Mesenchymal stem cell (in vitro differentiated cells and primary cell): ENCODE results near the gene HRNR.

Experiments
- DNase-seq: peaks from one replicate; pipeline ENCODE4 v3.0.0-alpha.2; 2013
- H2AFZ ChIP-seq: one replicate; pipeline ENCODE4 v1.6.1; 2013; ENCODE audit warnings: low read depth, mild to moderate bottlenecking, control low read depth, inconsistent platforms, low read length, moderate library complexity
- H2AK5ac ChIP-seq: 2 replicates; pipeline ENCODE4 v1.6.1; 2013; ENCODE audit warnings: low read length, moderate library complexity, mild to moderate bottlenecking, inconsistent platforms; ENCODE audit not compliant: severe bottlenecking
- H2BK120ac ChIP-seq: one replicate; pipeline ENCODE4 v1.6.1; 2013; ENCODE audit warnings: low read depth, mild to moderate bottlenecking, inconsistent platforms, low read length, moderate library complexity
- H2BK12ac ChIP-seq, 2 experiments: one replicate each; pipeline ENCODE4 v1.6.1; 2013; ENCODE audit warnings: inconsistent platforms in 2 of 2, low read length in 2 of 2, mild to moderate bottlenecking in 2 of 2, moderate library complexity in 2 of 2, control low read depth in 1 of 2
- H2BK15ac ChIP-seq: one replicate; pipeline ENCODE4 v1.6.1; 2013; ENCODE audit warnings: mild to moderate bottlenecking, low read depth, inconsistent platforms; ENCODE audit not compliant: poor library complexity, severe bottlenecking
- H2BK5ac ChIP-seq: 2 replicates; pipeline ENCODE4 v1.6.1; 2013; ENCODE audit warnings: low read depth, mild to moderate bottlenecking, low read length, control low read depth, inconsistent platforms; ENCODE audit not compliant: poor library complexity, severe bottlenecking
- H3K14ac ChIP-seq, 2 experiments: one replicate each; pipeline ENCODE4 v1.6.1; 2013; ENCODE audit warnings: inconsistent platforms in 2 of 2, low read length in 2 of 2, control low read depth in 1 of 2, mild to moderate bottlenecking in 1 of 2, moderate library complexity in 1 of 2
- H3K18ac ChIP-seq, 2 experiments: one replicate each; pipeline ENCODE4 v1.6.1; 2013; ENCODE audit warnings: inconsistent platforms in 2 of 2, low read length in 2 of 2, control low read depth in 1 of 2, low read depth in 1 of 2, mild to moderate bottlenecking in 1 of 2
- H3K23ac ChIP-seq, 2 experiments: one replicate each; pipeline ENCODE4 v1.6.1; 2013; ENCODE audit warnings: inconsistent platforms in 2 of 2, low read length in 2 of 2, mild to moderate bottlenecking in 2 of 2, moderate library complexity in 2 of 2, control low read depth in 1 of 2
- H3K27ac ChIP-seq: 2 replicates; pipeline ENCODE4 v1.5.1; 2013; ENCODE audit warnings: mild to moderate bottlenecking, moderate library complexity, low read length, control low read depth, inconsistent platforms; ENCODE audit not compliant: poor library complexity, severe bottlenecking
- H3K27me3 ChIP-seq, 2 experiments: 2 replicates each; pipeline versions ENCODE4 v1.6.1 to v1.7.0; 2013; ENCODE audit warnings: low read length in 2 of 2, mild to moderate bottlenecking in 2 of 2, moderate library complexity in 2 of 2, control low read depth in 1 of 2, inconsistent platforms in 1 of 2; ENCODE audit not compliant: control insufficient read depth in 1 of 2, insufficient read depth in 1 of 2
- H3K36me3 ChIP-seq, 2 experiments: 2 replicates each; pipeline versions ENCODE4 v1.6.1 to v1.7.0; 2013; ENCODE audit warnings: low read length in 2 of 2, control low read depth in 1 of 2, inconsistent platforms in 1 of 2, low read depth in 1 of 2, mild to moderate bottlenecking in 1 of 2; ENCODE audit not compliant: insufficient read depth in 2 of 2, control insufficient read depth in 1 of 2
- H3K4ac ChIP-seq, 2 experiments: one replicate each; pipeline ENCODE4 v1.6.1; 2013; ENCODE audit warnings: inconsistent platforms in 2 of 2, low read length in 2 of 2, mild to moderate bottlenecking in 2 of 2, moderate library complexity in 2 of 2, control low read depth in 1 of 2, low read depth in 1 of 2
- H3K4me1 ChIP-seq: 2 replicates; pipeline ENCODE4 v1.6.1; 2013; ENCODE audit warnings: low read depth, low read length, control low read depth; ENCODE audit not compliant: control insufficient read depth, insufficient read depth
- H3K4me2 ChIP-seq: 2 replicates; pipeline ENCODE4 v1.6.1; 2013; ENCODE audit warnings: low read length, mild to moderate bottlenecking, inconsistent platforms; ENCODE audit not compliant: poor library complexity, severe bottlenecking
- H3K4me3 ChIP-seq, 2 experiments: 2 replicates each; pipeline versions ENCODE4 v1.5.1 to v1.7.0; 2013; ENCODE audit warnings: low read length in 2 of 2, mild to moderate bottlenecking in 2 of 2, control low read depth in 1 of 2, low read depth in 1 of 2; ENCODE audit not compliant: insufficient read depth in 1 of 2
- H3K79me1 ChIP-seq: replicated peaks from 2 replicates; pipeline ENCODE4 v1.6.1; 2013; ENCODE audit warnings: mild to moderate bottlenecking, control low read depth, low read length, inconsistent platforms; ENCODE audit not compliant: poor library complexity, severe bottlenecking
- H3K9ac ChIP-seq: 2 replicates; pipeline ENCODE4 v1.7.0; 2013; ENCODE audit warnings: mild to moderate bottlenecking, low read length, moderate library complexity
- H3K9me3 ChIP-seq: 2 replicates; pipeline ENCODE4 v1.7.0; 2013; ENCODE audit warnings: mild to moderate bottlenecking, low read length; ENCODE audit not compliant: control insufficient read depth
- H4K8ac ChIP-seq: one replicate; pipeline ENCODE4 v1.6.1; 2013; ENCODE audit warnings: inconsistent platforms, mild to moderate bottlenecking, low read length, moderate library complexity
- H4K91ac ChIP-seq: one replicate; pipeline ENCODE4 v1.6.1; 2013; ENCODE audit warnings: mild to moderate bottlenecking, low read length, inconsistent platforms
- WGBS: methylation state at CpG from one replicate; pipeline ENCODE4 v1.1.7; 2013; ENCODE audit warnings: mixed read lengths; 5-methylcytosine and 5-hydroxymethylcytosine counted together

Gene HRNR

GRCh38 chr1:152197361-152197941 is 26.5 kb downstream of the HRNR start:
- no peak overlapping the region for H3K14ac ChIP-seq
- no peaks in the 10 kb centered on the region for H3K27me3 ChIP-seq
- no peaks in the 10 kb centered on the region for H3K4me1 ChIP-seq
- no peak overlapping the region for H2AK5ac ChIP-seq
- no peak overlapping the region for H2BK15ac ChIP-seq
- H3K23ac ChIP-seq: no peak overlapping the region
- no peak overlapping the region for H3K9ac ChIP-seq
- no peak for DNase-seq
- no peak overlapping the region for H3K4me2 ChIP-seq
- H4K8ac ChIP-seq: no peak overlapping the region
- no peak overlapping the region for H4K91ac ChIP-seq
- H3K18ac ChIP-seq: no peak overlapping the region
- H2BK5ac ChIP-seq: no peak overlapping the region
- no peak overlapping the region for H3K27ac ChIP-seq
- H3K4ac ChIP-seq: no peak overlapping the region
- no peak overlapping the region for H2AFZ ChIP-seq
- H3K79me1 ChIP-seq: no peaks in the 10 kb centered on the region
- no peaks in the 10 kb centered on the region for H3K36me3 ChIP-seq
- no peaks in the 10 kb centered on the region for H3K9me3 ChIP-seq
- H2BK120ac ChIP-seq: no peak overlapping the region
- no peak overlapping the region for H3K4me3 ChIP-seq
- no peak overlapping the region for H2BK12ac ChIP-seq

GRCh38 chr1:152191711-152192110 is 32.3 kb downstream of the HRNR start:
- Histone ChIP-seq H2BK5ac (no peak overlapping the region), H4K8ac (no peak overlapping the region), H3K9me3 (no peaks in the 10 kb centered on the region), H3K4me2 (no peak overlapping the region), H2BK12ac (no peak overlapping the region), H3K79me1 (no peaks in the 10 kb centered on the region), H2BK120ac (no peak overlapping the region), H3K4ac (no peak overlapping the region), H2AFZ (no peak overlapping the region), H3K4me1 (no peaks in the 10 kb centered on the region), H3K27ac (no peak overlapping the region), H3K23ac (no peak overlapping the region), H3K9ac (no peak overlapping the region), H3K27me3 (peaks cover 0 to 10% of the 10 kb centered on the region in 2 experiments), H3K4me3 (no peak overlapping the region), H2BK15ac (no peak overlapping the region), H4K91ac (no peak overlapping the region), H3K36me3 (no peaks in the 10 kb centered on the region), H3K18ac (no peak overlapping the region), H2AK5ac (no peak overlapping the region), H3K14ac (no peak overlapping the region)
- DNase-seq: no peak

DNA sequence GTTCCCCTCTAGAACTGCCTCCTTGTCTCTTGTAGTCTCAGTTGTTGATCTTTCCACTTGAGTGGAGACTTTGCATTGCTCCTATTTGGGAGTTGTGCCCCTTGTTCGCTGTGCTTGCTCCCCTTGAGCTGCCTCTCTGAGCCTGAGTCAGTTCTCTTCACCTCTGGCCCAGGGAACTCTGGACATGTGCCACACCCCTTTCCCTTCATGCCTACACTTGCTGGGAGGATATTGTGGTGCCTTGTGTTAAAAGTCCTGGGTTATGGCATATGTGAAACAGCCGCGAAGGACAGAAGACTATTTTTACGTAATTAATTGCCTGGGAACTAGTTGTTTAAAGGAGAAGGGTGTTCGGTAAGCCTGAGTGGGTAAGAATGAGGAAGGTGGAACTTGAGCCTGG is 32.7 kb downstream of the HRNR start:
- Histone ChIP-seq H3K14ac (no peak overlapping the region), H2BK15ac (no peak overlapping the region), H3K4me1 (no peaks in the 10 kb centered on the region), H2AFZ (no peak overlapping the region), H3K36me3 (no peaks in the 10 kb centered on the region), H3K9ac (no peak overlapping the region), H3K27ac (no peak overlapping the region), H4K8ac (no peak overlapping the region), H3K4me3 (no peak overlapping the region), H4K91ac (no peak overlapping the region), H2AK5ac (no peak overlapping the region), H2BK5ac (no peak overlapping the region), H3K23ac (no peak overlapping the region), H3K27me3 (peaks cover 0 to 13% of the 10 kb centered on the region in 2 experiments), H3K4ac (no peak overlapping the region), H3K4me2 (no peak overlapping the region), H2BK120ac (no peak overlapping the region), H3K9me3 (no peaks in the 10 kb centered on the region), H3K79me1 (no peaks in the 10 kb centered on the region), H2BK12ac (no peak overlapping the region), H3K18ac (no peak overlapping the region)
- 63% methylated on average over 5 of the region's 5 CpGs for WGBS
- no peak for DNase-seq

DNA sequence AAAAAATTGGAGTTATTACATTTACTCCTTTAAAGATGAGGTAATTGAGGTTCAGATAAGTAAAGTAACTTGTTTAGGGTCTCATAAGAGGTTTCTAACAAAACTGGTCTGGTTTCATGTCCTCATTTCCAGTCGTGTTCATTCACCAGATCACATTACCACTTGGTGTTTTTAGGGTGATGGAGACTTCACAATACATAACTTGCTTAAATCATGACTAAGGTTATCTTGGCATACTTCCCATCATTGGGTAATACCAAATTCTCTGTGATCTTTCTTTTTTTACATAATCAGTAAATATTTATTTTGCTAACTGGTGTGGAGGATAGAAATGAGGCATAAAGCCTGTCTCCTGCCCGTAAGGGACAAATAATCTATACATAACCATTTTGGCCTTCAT is 33.4 kb downstream of the HRNR start:
- Histone ChIP-seq H2BK12ac (no peak overlapping the region), H2AFZ (no peak overlapping the region), H3K36me3 (no peaks in the 10 kb centered on the region), H3K27ac (no peak overlapping the region), H3K23ac (no peak overlapping the region), H2BK15ac (no peak overlapping the region), H4K91ac (no peak overlapping the region), H3K4me1 (no peaks in the 10 kb centered on the region), H3K4me3 (no peak overlapping the region), H3K9ac (peak overlapping the region; percentile 90), H4K8ac (no peak overlapping the region), H2BK120ac (no peak overlapping the region), H3K27me3 (peaks cover 0 to 13% of the 10 kb centered on the region in 2 experiments), H3K18ac (no peak overlapping the region), H3K4me2 (no peak overlapping the region), H3K79me1 (no peaks in the 10 kb centered on the region), H2AK5ac (no peak overlapping the region), H3K9me3 (no peaks in the 10 kb centered on the region), H3K4ac (no peak overlapping the region), H2BK5ac (no peak overlapping the region), H3K14ac (no peak overlapping the region)
- WGBS: 88% methylated on average over 1 of the region's 2 CpGs
- DNase-seq: no peak
